ENCODE results near the gene SPOCK2. TPM values are rescaled to one million over a fixed set of nuclear protein-coding genes. Genes with fewer than 3 reads are reported as not detected.

The SPOCK2 gene
- total and polyA plus RNA-seq, 2 of the 13 experiments (the other 11 are each of a cell fraction or from before 2014, with no cell fraction given), result 8.6 to 30.6 TPM

GRCh38 chr10:72098301-72098835 is 10.0 kb upstream of the SPOCK2 start (continued):
- TF ChIP-seq ZBED4 (CRISPR knock-in tag; IDR thresholded peaks at IDR 0.05; ENCODE audit: borderline replicate concordance) (no peak), HDAC6 (IDR thresholded peaks at IDR 0.05; ENCODE audit: low read depth, low read length) (no peak), MTF2 (CRISPR knock-in tag; IDR thresholded peaks at IDR 0.05; ENCODE audit: borderline replicate concordance) (no peak), NCOA5 (CRISPR knock-in tag; IDR thresholded peaks at IDR 0.05) (no peak), CREB1 (IDR thresholded peaks at IDR 0.05) (no peak), CREB1 (CRISPR knock-in tag; IDR thresholded peaks at IDR 0.05) (peak; percentile 83), NR2F6 (IDR thresholded peaks at IDR 0.05) (peak; percentile 96), NR2F6 (CRISPR knock-in tag; IDR thresholded peaks at IDR 0.05) (peak; percentile 94), POLR2A (IDR thresholded peaks at IDR 0.05; ENCODE audit: insufficient read depth in 1 of 2, low read depth in 2 of 2, low read length in 2 of 2) (0 out of 4 replicates have a peak, but pooled peaks of 1 of the 2 experiments have one; percentile 18), ATAD3A (CRISPR knock-in tag; IDR thresholded peaks at IDR 0.05) (no peak), ZNF746 (CRISPR knock-in tag; IDR thresholded peaks at IDR 0.05) (no peak), ZZZ3 (CRISPR knock-in tag; IDR thresholded peaks at IDR 0.05; ENCODE audit: borderline replicate concordance) (no peak), ZC3H4 (CRISPR knock-in tag; IDR thresholded peaks at IDR 0.05; ENCODE audit: borderline replicate concordance) (no peak), ZNF256 (CRISPR knock-in tag; conservative IDR thresholded peaks at IDR 0.05) (no peak), TFDP2 (CRISPR knock-in tag; IDR thresholded peaks at IDR 0.05) (peak; percentile 55; the same call in 1 of the 2 replicates), ZNF549 (CRISPR knock-in tag; IDR thresholded peaks at IDR 0.05) (no peak), ZNF83 (CRISPR knock-in tag; IDR thresholded peaks at IDR 0.05; ENCODE audit: borderline replicate concordance) (no peak), ZBTB37 (CRISPR knock-in tag; IDR thresholded peaks at IDR 0.05) (no peak; the same call in 1 of the 2 replicates), HOMEZ (CRISPR knock-in tag; IDR thresholded peaks at IDR 0.05; ENCODE audit: low read depth) (peak; percentile 64; the same call in 1 of the 2 replicates), FOXO1 (CRISPR knock-in tag; IDR thresholded peaks at IDR 0.05) (peak; percentile 55; the same call in 1 of the 2 replicates), ZBTB20 (CRISPR knock-in tag; IDR thresholded peaks at IDR 0.05; ENCODE audit: borderline replicate concordance, low read depth) (no peak; the same call in 1 of the 2 replicates), PPARG (CRISPR knock-in tag; conservative IDR thresholded peaks at IDR 0.05) (peak; percentile 94), IKZF5 (CRISPR knock-in tag; IDR thresholded peaks at IDR 0.05) (peak; percentile 46; the same call in 1 of the 2 replicates)

All from HepG2 (cell line).